NCI-H446 treated with DMSO at 0.1 percent for 48 hours (cell line): ENCODE data around the gene CDH4.

Experiments
- DNase-seq: peaks from one replicate; lab custom pipeline; 2025; lab: John Stamatoyannopoulos, UW

Gene CDH4

GRCh38 chr20:61769286-61769832 lies 517.3 kb downstream of the CDH4 start:
- DNase-seq = no peak

- no peak for DNase-seq
Observed at GRCh38 chr20:61770113-61770585, 518.1 kb downstream of the CDH4 start.

GRCh38 chr20:61771805-61772350 lies 519.8 kb downstream of the CDH4 start:
- no peak for DNase-seq

GRCh38 chr20:61772828-61773631 lies 521.0 kb downstream of the CDH4 start:
- no peak for DNase-seq

- no peak for DNase-seq
Observed at GRCh38 chr20:61773926-61774587, 522.0 kb downstream of the CDH4 start.

GRCh38 chr20:61775423-61775822 lies 523.4 kb downstream of the CDH4 start:
- DNase-seq = no peak

- DNase-seq = no peak
Observed at GRCh38 chr20:61776491-61777075, 524.5 kb downstream of the CDH4 start.

- DNase-seq = no peak
Observed at GRCh38 chr20:61777773-61778494, 525.9 kb downstream of the CDH4 start.

- DNase-seq = no peak
Observed at GRCh38 chr20:61778495-61778863, 526.4 kb downstream of the CDH4 start.

GRCh38 chr20:61779176-61779965 lies 527.3 kb downstream of the CDH4 start:
- DNase-seq = no peak

- no peak for DNase-seq
Observed at GRCh38 chr20:61780066-61780465, 528.0 kb downstream of the CDH4 start.

- DNase-seq = no peak
Observed at GRCh38 chr20:61784801-61785566, 532.9 kb downstream of the CDH4 start.

- no peak for DNase-seq
Observed at GRCh38 chr20:61785567-61785816, 533.4 kb downstream of the CDH4 start.

- no peak for DNase-seq
Observed at GRCh38 chr20:61786230-61786629, 534.2 kb downstream of the CDH4 start.

- no peak for DNase-seq
Observed at GRCh38 chr20:61788343-61788742, 536.3 kb downstream of the CDH4 start.

GRCh38 chr20:61789329-61789728 lies 537.3 kb downstream of the CDH4 start:
- DNase-seq = no peak

GRCh38 chr20:61790116-61790827 lies 538.2 kb downstream of the CDH4 start:
- no peak for DNase-seq

- no peak for DNase-seq
Observed at GRCh38 chr20:61791995-61792394, 539.9 kb downstream of the CDH4 start.

- no peak for DNase-seq
Observed at GRCh38 chr20:61795669-61796630, 543.9 kb downstream of the CDH4 start.
